HG03565 (cell line): ENCODE measurements around the gene SLC41A3.

Experiments used
- ATAC-seq: cut with Tn5 transposase; IDR thresholded peaks from one replicate; pipeline ENCODE4 v1.9.1; 2021; ENCODE audit warnings: mild to moderate bottlenecking, moderate library complexity; ENCODE audit not compliant: unreplicated experiment

SLC41A3 gene

DNA sequence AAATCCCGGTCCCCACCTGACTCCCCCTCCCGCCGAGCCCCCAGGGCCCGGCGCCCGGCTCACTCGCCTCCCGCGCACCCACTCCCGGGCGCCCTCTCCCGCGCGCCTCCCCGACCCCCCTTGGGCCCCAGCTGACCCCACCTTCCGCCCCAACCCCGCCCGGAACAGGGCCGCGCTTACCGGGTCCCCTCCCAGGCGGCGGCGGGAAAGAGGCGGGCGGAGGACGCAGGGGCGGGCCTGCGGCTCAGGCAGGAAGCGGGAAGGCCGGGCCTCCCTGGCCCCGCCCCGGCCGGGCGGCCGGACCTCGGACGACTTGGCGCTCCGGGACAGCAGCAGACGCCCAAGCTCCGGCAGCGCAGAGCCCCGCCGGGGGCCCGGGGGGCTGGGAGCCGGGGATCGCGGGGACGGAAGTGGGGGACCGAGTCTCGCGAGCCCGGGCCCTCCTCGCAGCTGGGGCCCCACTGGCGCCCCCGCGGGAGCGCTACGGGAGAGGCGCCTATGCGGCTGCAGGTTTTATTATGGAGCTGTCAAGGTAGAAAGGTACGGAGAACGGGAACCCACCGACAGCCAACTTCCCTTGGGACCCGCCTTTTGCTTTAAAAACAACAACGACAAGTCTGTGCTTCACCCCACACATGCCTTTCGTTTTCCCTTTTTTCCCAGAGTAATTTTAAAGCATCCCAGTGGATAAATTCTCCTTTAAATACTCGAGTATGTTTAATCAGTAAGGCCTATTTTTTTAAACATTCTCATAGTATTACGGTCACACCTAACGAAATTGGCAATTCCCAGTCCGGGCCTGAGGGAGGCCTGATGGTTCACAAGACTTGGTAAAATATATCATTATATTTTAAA is at the start of gene SLC41A3:
Gene SLC41A3 (minus strand): TSS at position 212 of the 855 bp plus-strand sequence. CDS start 15,905 bp downstream, outside the sequence.
- peak; percentile 88 for ATAC-seq

DNA sequence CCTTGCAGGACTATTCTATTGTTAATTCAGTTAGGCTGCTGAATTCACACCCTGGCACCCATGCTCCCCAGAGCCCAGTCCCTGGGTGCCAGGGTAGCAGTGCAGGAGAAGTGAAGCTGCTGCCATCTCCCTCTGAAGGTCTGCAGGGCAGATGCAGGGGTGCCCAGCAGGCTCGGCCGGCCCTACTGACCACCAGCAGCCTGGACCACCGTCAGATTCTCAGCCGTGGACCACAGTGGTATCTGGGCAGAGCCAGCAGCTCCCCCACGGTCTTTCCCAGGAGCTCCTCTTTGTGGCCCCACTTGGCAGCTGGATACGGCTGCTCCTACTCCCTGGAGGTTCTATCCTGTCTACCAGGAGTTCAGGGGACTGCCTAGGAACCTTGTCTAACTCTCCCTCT is 49.7 kb upstream of the SLC41A3 start:
- ATAC-seq = no peak

DNA sequence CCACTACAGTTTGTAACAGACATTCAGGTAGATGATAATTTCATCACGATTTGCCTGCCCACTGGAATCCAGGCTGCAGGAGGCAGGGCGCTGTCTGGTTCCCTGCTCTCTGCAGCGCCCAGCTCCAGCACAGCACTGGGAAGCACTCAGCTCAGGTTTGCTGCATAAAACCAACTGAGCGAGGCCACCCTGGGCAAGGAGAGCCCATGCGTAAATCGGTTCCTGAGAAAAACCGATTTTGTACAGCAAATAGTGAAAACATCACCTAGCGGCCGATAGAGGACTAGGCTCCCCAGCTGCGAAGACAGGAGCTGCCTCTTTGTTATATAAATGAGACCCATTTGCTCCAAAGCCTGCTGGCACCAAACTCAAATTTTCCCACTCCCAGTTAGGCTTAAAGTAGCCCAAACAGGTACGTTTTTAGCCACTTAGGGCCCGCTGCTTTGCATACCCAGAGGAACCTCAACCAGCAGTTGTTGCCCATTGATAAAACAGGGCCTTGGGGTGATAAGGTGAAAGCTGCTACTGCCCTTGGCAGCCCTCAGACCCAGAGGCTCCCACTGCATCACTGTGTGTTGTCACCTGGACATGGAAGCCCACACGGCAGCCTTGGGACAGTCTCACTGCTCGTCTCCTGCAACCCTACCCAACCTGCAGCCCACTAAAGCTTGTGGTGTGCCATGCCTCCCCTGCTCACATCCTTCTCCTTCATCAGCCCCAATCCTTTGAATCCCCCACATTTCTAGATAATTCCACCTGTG is 49.0 kb upstream of the SLC41A3 start:
- ATAC-seq = no peak

DNA sequence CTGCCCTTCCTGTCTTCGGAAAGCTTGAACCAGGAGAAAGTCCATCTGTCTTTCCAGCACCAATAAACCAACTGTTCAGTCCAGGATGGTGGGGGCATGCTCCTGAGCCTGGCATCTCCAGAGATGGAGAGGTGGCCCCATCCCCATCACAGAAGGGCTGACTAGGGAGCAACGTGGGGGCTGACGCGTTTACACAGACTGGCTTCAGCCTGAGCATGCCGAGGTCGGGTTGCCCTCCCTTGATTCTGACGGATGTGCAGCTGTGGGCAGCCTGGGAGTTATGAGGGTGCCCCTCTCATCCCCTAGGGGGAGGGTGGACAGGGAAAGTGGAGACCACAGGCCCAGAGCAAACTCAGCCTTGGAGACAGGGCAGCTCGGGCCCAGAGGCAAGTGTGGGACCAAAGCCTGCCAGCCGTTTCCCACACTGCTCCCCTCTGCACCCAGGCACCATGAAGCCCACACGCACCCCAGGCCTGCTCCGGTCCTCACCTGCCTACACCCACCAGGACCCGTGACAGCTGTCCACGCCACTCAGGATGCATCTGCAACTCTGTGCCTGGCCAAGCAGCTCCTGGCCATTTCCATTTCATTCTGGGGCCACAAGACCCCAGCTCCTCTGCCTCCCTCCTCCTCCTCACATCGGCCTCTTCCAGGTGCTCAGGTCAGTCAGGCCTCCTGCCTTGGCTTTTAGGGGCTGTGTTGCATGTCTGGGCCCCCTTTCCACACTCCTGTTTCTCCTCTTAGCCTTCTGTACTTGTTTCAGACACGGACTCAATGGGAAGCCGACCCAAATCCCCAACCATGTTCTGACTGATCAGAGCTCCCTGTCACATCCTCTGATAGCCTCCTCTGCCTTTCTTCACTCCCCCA is 48.2 kb upstream of the SLC41A3 start:
- no peak for ATAC-seq

DNA sequence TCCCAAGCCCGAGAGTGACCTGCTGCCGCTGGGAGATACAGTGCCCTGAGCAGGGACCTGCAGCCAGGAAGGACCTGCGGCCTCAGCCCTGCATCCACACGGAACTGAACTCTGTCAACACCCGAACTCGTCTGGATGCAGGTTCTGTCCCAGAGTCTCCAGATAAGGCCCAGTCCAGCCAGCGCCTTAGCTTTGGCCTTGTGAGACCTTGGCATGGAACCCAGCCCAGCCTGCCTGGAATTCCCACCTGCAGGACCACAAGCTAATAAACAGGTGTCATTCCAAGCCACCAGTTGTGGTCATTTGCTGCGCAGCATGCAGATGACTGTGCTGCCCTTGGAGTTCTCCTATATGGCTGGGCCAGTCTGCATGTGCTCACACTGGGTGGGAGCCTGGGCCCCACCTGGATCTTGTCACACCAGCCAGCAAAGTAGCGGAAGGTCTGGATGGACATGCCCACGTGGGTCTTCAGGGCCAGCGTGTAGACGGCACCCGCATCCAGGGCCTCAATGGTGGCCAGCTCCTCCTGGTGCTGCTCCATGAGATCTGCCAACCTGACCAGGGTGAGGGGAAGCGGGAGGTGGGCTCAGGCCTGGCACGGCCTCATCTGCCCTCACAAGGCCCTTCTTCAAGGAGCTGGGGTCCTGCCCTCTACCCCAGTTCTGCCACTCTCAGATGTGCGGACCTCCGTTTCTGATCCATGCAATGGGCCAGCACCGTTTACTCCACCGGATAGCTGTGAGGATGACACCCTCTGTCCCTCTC is 47.2 kb upstream of the SLC41A3 start:
- ATAC-seq = no peak

DNA sequence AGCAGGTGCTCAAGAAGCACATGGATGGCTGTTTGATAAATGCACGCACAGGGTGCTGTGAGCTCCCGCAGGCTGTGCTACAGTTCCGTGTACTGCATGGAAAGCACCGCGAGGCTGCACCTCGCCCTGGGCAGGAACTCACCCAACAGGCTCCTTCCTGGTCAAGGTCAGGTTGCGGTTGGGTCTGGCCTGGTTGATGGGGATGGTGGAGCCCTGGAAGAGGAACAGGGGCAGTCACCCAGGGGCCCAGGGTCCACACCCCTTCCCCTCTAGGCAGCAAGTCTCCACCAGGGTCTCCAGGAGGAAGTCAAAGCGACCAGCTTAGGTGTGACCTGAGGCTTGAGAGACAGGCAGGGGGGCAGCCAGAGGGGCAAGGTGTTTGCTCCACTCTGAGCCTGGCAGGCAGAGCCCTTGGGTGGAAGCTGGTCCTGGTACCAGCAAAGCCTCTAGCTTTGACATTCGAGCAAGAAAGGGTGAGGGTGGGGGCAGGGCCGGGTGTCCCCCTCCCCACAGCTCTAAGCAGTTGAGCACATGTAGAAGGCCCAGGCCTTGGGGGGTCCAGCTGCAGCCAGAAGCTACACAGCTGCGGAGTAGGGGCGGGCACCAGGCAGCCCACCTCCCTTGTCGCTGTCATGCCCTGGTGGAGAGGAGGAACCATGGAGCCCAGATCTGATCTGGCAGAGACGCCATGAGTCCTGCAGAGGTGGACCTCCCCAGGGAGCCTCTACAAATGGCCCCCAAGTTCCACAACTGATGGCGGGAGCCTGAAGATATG is 46.3 kb upstream of the SLC41A3 start:
- no peak for ATAC-seq

DNA sequence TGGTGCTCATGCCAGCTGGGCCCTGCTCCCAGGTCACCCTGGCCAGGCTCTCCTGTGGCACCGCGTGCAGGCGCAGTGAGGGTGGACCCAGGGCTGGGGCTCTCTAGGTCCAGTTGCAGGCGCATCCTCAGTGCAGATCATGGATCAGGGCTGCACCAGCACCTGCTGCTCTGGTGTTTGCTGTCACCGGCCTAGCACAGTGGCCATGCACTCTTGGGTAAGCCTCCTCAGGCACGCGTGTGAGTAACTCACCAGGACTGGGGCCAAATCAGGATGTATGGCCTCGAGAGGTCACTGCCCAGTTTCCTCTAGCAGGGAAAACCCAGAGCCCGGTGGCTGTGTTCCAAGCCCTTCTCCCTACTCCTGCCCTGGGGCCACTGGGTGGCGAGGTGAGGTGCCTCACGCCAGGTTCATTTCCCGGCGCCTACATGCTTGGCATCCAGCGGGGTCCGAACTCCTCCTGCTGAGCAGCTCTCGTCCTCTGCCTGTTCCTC is 45.5 kb upstream of the SLC41A3 start:
- ATAC-seq = no peak

DNA sequence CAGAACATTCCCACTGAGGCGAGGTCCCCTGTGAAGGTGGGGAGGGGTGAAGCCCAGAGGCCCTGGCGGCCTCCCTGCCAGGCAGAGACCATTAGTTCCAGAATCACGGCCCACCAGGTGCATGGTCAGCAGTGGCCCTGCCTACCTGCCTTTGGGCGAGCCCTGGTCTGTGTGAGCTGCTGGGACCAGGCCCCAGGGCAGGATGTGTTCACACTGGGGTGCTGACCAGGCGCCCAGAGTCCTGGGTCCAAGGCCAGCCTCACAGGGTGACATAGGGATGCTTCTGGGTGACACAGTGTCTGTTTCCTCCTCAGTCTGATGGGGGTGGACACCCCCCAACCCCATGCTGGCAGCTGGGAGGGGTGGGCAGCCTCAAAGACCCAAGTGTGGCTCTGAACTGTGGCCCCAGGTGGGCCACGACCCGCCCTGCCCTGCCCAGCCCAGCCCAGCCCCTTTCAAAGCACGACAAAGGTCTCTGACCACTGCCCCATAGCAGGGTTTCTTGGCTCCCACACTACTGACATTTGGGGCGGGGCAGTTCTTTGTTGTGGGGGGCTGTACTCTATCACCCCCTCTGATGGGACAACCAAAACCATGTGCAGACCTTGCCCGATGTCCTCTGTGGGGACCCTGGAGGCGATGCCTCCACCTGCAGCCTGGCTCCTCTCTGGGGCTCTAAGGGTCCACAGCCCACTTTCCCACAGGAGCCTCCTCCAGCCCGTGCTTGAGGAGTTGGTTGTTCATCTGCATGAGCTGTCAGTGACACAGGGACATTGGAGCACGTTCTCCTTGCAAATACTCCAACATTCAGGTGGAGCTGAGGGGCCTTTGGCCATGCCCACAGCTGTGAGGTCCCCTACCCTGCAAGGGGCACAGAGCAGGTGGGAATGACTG is 44.8 kb upstream of the SLC41A3 start:
- no peak for ATAC-seq

DNA sequence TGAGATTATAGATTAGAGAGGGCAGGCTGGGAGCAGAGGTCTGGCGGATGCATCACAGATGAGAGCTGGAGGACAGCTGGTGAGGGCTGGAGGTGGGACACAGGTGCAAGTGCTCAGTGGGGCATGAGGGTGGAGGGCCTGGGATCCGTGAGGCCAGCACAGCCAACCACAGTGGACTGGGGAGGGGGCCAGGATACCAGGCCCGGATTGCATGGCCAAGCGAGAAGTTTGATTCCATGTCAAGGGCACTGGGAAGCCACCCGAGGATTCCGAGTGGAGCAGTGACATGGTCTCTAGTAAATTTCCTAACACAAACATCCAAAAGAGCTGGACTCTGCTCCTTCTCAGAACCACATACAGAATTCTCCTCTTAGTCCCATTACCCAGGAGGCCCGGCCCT is 44.0 kb upstream of the SLC41A3 start:
- no peak for ATAC-seq

DNA sequence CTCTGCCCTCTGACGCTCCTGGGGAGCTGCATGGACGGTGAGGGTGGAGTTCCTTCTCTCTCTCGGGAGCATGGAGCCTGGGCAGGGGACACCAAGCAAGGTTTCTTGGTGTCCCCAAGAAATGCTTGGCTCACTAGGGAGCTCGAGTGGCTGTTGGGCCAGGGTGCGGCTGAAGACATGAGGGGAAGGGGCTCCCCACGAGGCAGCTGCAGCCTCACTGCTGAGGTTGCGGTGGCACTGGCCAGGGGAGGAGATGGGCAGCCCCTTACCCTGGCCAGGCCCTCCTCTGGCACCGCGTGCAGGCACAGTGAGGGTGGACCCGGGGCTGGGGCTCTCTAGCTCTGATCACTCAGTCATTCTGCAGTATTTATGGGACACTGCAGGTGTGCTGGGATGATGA is 43.5 kb upstream of the SLC41A3 start:
- no peak for ATAC-seq

DNA sequence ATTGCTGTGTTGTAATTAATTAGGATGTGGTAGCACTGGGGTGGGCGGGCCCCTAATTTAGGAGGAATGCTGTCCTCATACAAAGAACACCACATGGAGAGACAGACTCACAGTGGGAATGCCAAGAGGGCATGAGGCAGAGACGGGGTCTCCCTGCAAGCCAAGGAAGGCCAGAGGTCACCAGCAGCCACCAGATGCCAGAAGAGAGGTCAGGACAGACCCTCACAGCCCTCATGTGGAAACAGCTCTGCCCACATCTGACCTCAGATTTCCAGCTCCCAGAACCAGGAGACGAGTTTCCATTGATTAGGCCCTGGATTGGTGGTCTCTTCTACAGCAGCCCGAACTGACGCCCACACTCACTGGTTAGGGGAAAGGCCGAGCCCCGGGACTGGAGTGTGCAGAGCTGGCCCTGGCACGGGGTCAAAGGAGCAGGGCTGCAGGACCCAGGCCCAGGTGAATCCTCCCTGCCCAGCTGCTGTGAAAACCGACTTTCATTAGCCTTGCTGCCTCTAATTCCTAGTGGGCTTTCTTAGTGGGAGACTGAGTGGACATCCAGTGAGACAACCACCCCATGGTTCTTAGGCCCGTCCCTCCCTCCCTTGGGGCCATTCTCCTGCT is 43.0 kb upstream of the SLC41A3 start:
- ATAC-seq = no peak

DNA sequence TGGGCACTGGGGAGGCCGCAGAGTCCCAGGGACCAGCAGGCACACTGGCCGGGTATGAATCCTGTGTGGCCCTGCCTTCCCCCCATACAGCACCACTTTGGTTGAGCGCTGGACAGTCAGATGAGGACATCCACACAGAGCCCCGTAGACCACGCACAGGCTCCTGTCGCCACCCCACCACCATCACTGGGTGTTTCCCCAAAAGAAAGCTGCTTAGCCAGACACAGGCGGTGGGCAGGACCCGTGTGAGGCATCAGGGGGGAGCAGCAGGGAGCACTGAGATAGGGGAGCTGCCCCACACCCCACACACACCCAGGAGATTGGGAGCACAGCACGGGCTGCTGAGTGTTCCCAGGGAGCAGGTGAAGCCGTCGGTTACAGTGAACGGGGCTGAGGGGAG is 42.4 kb upstream of the SLC41A3 start:
- ATAC-seq = no peak

DNA sequence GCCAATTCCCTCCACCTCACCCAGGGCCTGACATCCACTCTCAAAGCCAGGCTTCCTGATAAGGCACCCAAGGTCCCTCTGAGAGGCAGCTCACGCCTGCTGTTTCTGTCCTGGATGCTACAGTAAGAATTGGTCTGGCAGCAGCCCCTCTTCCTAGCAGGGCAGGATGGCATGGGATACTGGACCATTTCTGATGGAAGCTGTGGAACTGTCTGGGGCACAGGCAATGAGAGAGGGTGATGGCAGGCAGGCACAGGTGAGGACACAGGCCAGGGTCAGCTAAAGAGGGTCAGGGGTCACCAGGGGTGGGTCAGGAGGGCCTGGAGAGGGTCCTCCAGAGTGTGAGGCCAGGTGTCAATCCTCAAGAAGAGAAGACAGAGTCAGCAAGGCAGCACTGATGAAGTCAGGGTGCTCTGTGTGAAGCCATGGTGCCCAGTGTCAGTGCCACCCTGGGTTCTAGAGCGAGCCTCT is 41.9 kb upstream of the SLC41A3 start:
- no peak for ATAC-seq

DNA sequence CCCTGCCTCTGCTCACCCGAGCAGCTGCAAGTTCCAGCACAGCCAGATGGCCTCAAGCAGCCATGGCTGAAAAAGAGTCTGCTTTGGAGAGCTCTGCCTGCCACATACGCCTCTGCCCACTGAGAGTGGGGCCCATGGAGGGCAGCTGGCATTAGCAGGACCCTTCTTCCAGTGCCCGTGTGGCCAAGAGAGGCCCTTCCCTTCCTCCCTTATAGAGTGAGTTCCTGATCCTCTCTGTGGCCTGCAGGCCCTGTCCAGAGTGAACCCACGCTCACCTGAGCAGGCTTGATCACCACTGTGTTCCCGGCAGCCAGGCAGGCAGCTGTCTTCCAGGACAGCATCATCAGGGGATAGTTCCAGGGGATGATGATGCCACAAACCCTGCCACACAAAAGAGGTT is 41.4 kb upstream of the SLC41A3 start:
- ATAC-seq = no peak

DNA sequence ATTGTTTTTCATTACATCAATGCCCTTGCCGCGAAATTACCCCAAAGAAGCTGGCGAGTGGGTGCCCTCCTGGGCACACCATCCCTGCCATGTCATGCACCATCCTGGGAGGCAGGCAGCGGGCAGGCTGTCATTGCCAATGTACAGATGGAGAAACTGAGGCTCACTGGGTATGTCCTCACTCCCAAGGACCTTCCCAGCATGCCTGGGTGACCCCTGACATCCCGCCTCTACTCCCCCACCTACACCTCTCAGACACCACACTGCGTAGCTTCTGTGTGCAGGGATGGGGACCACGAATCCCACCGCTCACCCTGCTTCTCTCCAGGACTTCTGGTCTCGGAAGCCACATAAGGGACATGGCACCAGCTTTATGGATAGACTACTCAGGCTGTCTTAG is 41.0 kb upstream of the SLC41A3 start:
- no peak for ATAC-seq

DNA sequence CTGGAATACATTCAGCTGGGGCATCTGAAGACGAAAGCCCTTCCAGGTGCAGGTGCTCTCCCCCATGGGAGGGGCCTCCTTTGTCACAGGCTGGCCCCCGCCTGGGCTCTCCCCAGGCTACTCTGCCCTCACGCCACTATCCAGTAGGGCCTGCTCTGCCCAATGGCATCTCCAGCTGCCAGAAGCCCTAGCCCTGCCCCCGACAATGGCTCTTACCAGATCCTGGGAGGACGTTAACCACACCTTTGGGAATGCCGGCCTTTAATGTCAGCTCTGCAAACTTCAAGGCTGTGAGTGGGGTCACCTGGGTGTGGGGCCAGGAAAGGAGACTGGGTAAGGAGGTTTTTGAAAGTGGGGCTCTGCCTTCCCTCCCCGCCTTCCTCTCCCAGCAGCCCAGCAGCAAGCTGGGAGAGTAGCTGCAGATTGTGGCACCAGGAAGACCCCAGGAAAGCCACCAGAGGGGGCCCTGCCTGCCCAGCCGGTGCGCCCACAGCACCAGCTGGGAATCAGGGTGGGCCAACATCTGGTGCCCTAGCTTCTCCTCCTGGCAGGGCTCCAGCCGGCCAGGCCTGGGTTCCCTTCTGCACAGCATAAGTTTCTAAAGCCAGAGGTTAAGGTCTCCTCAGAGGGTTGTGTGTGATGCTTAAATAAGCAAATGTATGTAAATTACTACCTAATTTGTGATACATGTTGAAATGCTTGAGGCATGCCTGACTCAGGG is 40.4 kb upstream of the SLC41A3 start:
- ATAC-seq = no peak

DNA sequence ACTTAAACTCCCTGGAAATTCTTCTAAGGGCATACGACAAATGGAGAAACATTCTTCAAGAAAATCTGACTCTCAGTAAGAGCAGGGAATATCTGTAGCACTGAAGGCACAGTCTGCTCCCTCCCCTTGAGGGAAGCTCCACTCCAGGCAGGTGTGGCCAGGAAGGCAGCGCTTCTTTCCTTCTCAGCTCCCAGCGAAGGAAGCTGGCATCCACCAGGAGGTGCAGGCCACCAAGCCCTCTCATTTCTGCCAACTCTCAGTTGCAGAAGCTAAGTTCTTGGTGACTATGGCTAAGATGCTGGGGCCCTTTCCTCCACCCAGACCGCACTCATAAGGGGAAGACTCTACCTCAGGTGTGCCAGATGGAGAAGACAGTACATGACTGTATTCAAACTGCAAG is 37.7 kb upstream of the SLC41A3 start:
- ATAC-seq = no peak
